Left ventricle myocardium superior (tissue), 1 donor: ENCODE data around the gene DHX58. TPM values are rescaled to one million over a fixed set of nuclear protein-coding genes. Genes with fewer than 3 reads are reported as not detected.
A peak's percentile ranks its signal among the peaks of the same experiment; 100 is the strongest.
"Not testable (repeated sequence)": the region's sequence is repeated elsewhere in the genome, so short reads cannot be mapped to it uniquely, and the experiment has no call there.

Experiments
- ATAC-seq: fragments of 200-7000 bp; cut with Tn5 transposase; one replicate; pipeline ENCODE4 v1.9.1; 2020; ENCODE audit warnings: mild to moderate bottlenecking, moderate library complexity
- DNase-seq: peaks from one replicate; pipeline ENCODE4 v3.0.0-alpha.2; 2020
- intact Hi-C: fragments of 100-400 bp; cut with micrococcal nuclease; formaldehyde crosslinking; loops from one replicate; pipeline ENCODE4 v1.11.0; 2022
- long read RNA-seq: library from polyadenylated mRNA; unstranded; transcript quantifications from one replicate; pipeline ENCODE4 v2.0.0, GENCODE V29; 2021
- total RNA-seq: library from RNA; stranded (reverse); fragmentation: NEBNext Ultra II Directional; extraction: Animal tissue kit (Norgen Biotek cat#: 25700); gene quantifications from one replicate; pipeline ENCODE4 v1.2.1, GENCODE V29; 2021
- donor health status: DM: no; HTN: yes; CAD: no; lungs with severe emphysema.

Gene DHX58
- total RNA-seq = 3.8 TPM
- long read RNA-seq, partial matches to known transcripts = 0 of 1 reads
- long read RNA-seq, other reads (novel, unspliced or antisense) = 0 of 1 reads

- intact Hi-C loops = no loop called here
- ATAC-seq = peak; percentile 85
- DNase-seq = peak; percentile 73
Measured at GRCh38 chr17:42112552-42113176, at the start of gene DHX58. TSS of gene DHX58 (minus strand) at chr17:42112714. CDS start at chr17:42111892, 822 bp downstream.

GRCh38 chr17:42160531-42160910 is 48.0 kb upstream of the DHX58 start:
- intact Hi-C loops = no loop called here
- no peak for ATAC-seq
- no peak for DNase-seq

GRCh38 chr17:42159796-42160530 is 47.4 kb upstream of the DHX58 start:
- no peak for DNase-seq
- intact Hi-C loops = no loop called here
- no peak for ATAC-seq

- intact Hi-C loops = no loop called here
- ATAC-seq = no peak
- no peak for DNase-seq
Measured at GRCh38 chr17:42155614-42156045, 43.1 kb upstream of the DHX58 start.

GRCh38 chr17:42153919-42154742 is 41.6 kb upstream of the DHX58 start:
- no peak for ATAC-seq
- intact Hi-C loops = no loop called here
- no peak for DNase-seq

GRCh38 chr17:42146911-42147607 is 34.5 kb upstream of the DHX58 start:
- DNase-seq (no peak), ATAC-seq (no peak)
- intact Hi-C loops = no loop called here

- DNase-seq, ATAC-seq, intact Hi-C loops: not testable (repeated sequence)
Measured at GRCh38 chr17:42143138-42143537, 30.6 kb upstream of the DHX58 start.

- intact Hi-C loops = no loop called here
Measured at GRCh38 chr17:42142371-42142896, 29.9 kb upstream of the DHX58 start.

GRCh38 chr17:42141382-42141781 is 28.9 kb upstream of the DHX58 start:
- ATAC-seq = peak; percentile 27
- no peak for DNase-seq
- intact Hi-C loops = no loop called here

More at GRCh38 chr17:42142371-42142896, 29.9 kb upstream of the DHX58 start:
- ATAC-seq (peak; percentile 81), DNase-seq (no peak)

GRCh38 chr17:42140690-42141089 is 28.2 kb upstream of the DHX58 start:
- DNase-seq, ATAC-seq, intact Hi-C loops: not testable (repeated sequence)

GRCh38 chr17:42138749-42139492 is 26.4 kb upstream of the DHX58 start:
- DNase-seq = no peak
- peak; percentile 14 for ATAC-seq
- intact Hi-C loops = no loop called here

GRCh38 chr17:42136654-42137051 is 24.1 kb upstream of the DHX58 start:
- intact Hi-C loops = no loop called here
- ATAC-seq = no peak
- no peak for DNase-seq

- ATAC-seq (peak; percentile 82), DNase-seq (peak; percentile 78)
- intact Hi-C loops = no loop called here
Measured at GRCh38 chr17:42135664-42136653, 23.4 kb upstream of the DHX58 start.

- intact Hi-C loops = no loop called here
- no peak for ATAC-seq
- no peak for DNase-seq
Measured at GRCh38 chr17:42135151-42135550, 22.6 kb upstream of the DHX58 start.

- intact Hi-C loops = no loop called here
- ATAC-seq (no peak), DNase-seq (no peak)
Measured at GRCh38 chr17:42133461-42134041, 21.0 kb upstream of the DHX58 start.

GRCh38 chr17:42132941-42133340 is 20.4 kb upstream of the DHX58 start:
- DNase-seq (peak; percentile 62), ATAC-seq (peak; percentile 62)
- intact Hi-C loops = no loop called here

- DNase-seq (no peak), ATAC-seq (no peak)
- intact Hi-C loops = no loop called here
Measured at GRCh38 chr17:42131981-42132432, 19.5 kb upstream of the DHX58 start.
